Kidney (tissue), 14 donors: ENCODE results near the gene CEMP1. TPM values are rescaled to one million over a fixed set of nuclear protein-coding genes. Genes with fewer than 3 reads are reported as not detected.

Source experiments
- DNase-seq, 5 donors: peaks; one replicate each; pipeline ENCODE4 v3.0.0-alpha.2; 2013 to 2020
- FAIRE-seq: peaks from 2 replicates; lab custom pipeline; 2012; peaks lifted over from hg19 to GRCh38; lab: Jason Lieb, UNC
- H3K27ac ChIP-seq, 2 donors: one replicate each; pipeline ENCODE4 v1.7.0; 2013; ENCODE audit warnings: low read depth in 2 of 2, low read length in 2 of 2, inconsistent platforms in 1 of 2
- H3K27me3 ChIP-seq: one replicate; pipeline ENCODE4 v1.7.1; 2013; ENCODE audit warnings: low read length, inconsistent platforms; ENCODE audit not compliant: control insufficient read depth, insufficient read depth
- H3K36me3 ChIP-seq, 3 donors: one replicate each; pipeline versions ENCODE4 v1.7.0 to v1.7.1; 2013; ENCODE audit warnings: low read length in 3 of 3, control low read depth in 1 of 3, inconsistent platforms in 1 of 3; ENCODE audit not compliant: insufficient read depth in 3 of 3, control insufficient read depth in 2 of 3
- H3K4me1 ChIP-seq, 3 donors: one replicate each; pipeline versions ENCODE4 v1.7.0 to v1.7.1; 2013; ENCODE audit warnings: low read length in 3 of 3, inconsistent platforms in 1 of 3, low read depth in 1 of 3; ENCODE audit not compliant: control insufficient read depth in 2 of 3, insufficient read depth in 2 of 3
- H3K4me3 ChIP-seq, 3 donors: one replicate each; pipeline versions ENCODE4 v1.7.0 to v1.8.1; 2013; ENCODE audit warnings: low read length in 3 of 3, control low read depth in 1 of 3, inconsistent platforms in 1 of 3
- H3K9ac ChIP-seq, 3 donors: one replicate each; pipeline versions ENCODE4 v1.7.0 to v1.7.1; 2013; ENCODE audit warnings: low read length in 3 of 3, control low read depth in 1 of 3, inconsistent platforms in 1 of 3
- H3K9me3 ChIP-seq, 3 donors: one replicate each; pipeline versions ENCODE4 v1.7.0 to v1.7.1; 2013; ENCODE audit warnings: low read length in 3 of 3, control low read depth in 1 of 3, inconsistent platforms in 1 of 3; ENCODE audit not compliant: control insufficient read depth in 2 of 3, insufficient read depth in 1 of 3
- intact Hi-C: fragments of 100-400 bp; cut with DNase I; formaldehyde crosslinking; loops from one replicate; pipeline ENCODE4 v1.11.1; 2022
- microRNA-seq: library from miRNA; unstranded; fragments of <30 nt; microRNA quantifications from one replicate; pipeline ENCODE4 v1.2.0, GENCODE V29; 2020
- polyA plus RNA-seq: library from polyadenylated mRNA; stranded (reverse); fragments of 350-450 nt; fragmentation: Illumina TruSeq; extraction: RNeasy Lipid Tissue Mini Kit (QIAGEN cat#74804); gene quantifications from one replicate; pipeline ENCODE4 v1.2.3, GENCODE V29; 2014; ENCODE audit warnings: low read depth, low replicate concordance; ENCODE audit not compliant: insufficient read depth
- total RNA-seq: library from RNA; stranded (reverse); fragmentation: NEBNext Ultra II Directional; extraction: Animal tissue kit (Norgen Biotek cat#: 25700); gene quantifications from one replicate; pipeline ENCODE4 v1.2.1, GENCODE V29; 2021
- TF ChIP-seq, protein P1 (sequence below): IDR thresholded peaks from 3 replicates; pipeline ENCODE4 v1.5.1; 2012; ENCODE audit warnings: mild to moderate bottlenecking, moderate library complexity, borderline replicate concordance; ENCODE audit not compliant: insufficient read depth; ENCODE audit errors: extremely low read depth
- donor health status: control.
- donor health status: control.
- donor health status: control.
- donor health status: control.
- donor health status: control.
- donor health status: DM: yes; HTN: yes; CAD: no.
- donor health status: Normal renal cell carcinoma (clear cell type).

CEMP1 gene
- total and polyA plus RNA-seq, 2 donors from 2014 or later = 0.54 TPM; not detected in 1

DNA sequence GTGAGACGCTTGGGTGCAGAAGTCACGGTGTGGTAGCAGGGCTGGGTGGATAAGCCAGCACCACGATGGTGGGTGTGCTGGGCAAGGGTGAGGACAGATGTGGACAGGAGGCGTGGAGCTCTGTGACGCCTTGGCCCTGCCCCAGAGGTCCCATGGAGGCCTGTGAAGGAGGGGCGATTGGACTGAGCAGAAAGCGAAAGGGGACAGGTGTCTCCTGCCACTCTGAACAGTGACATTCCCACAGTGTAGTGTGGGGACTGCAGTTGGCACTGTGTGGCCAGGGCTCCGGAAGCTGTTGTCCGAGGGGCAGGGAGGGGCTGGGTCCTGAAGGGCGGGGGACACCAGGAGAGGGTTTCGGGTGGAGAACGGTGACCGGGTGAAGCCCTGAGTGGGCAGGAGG is 49.0 kb downstream of the CEMP1 start:
- peak in 2 of 5 donors; percentile 38 to 53 for DNase-seq

DNA sequence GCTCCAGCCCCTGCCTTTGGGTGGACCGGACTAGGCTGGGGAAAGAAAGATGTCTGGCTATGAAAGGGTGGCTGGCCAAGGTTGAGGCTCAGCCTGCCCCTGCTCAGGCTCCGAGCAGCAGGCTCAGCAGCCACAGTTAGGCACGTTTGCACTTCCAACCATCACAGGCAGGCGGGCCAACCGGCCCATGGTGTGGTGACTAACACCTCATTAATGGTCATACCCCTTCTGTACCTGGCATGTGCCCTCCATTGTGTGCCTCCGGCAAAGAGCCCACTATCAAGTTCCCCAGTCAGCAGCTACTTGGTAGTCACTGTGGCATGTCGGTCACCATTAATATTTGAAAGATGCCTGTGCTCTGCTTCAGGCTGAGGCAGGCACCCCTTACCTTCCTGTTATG is 49.5 kb downstream of the CEMP1 start:
- peak in 1 of 5 donors; percentile 80 for DNase-seq
- Histone ChIP-seq H3K4me3 (no peak overlapping the region), H3K9me3 (no peaks in the 10 kb centered on the region), H3K27me3 (no peaks in the 10 kb centered on the region), H3K9ac (no peak overlapping the region), H3K27ac (peak overlapping the region; percentile 75 to 78), H3K4me1 (peaks cover 0 to 58% (median 20%) of the 10 kb centered on the region in 3 donors), H3K36me3 (no peaks in the 10 kb centered on the region)
- TF ChIP-seq, protein P1, sequence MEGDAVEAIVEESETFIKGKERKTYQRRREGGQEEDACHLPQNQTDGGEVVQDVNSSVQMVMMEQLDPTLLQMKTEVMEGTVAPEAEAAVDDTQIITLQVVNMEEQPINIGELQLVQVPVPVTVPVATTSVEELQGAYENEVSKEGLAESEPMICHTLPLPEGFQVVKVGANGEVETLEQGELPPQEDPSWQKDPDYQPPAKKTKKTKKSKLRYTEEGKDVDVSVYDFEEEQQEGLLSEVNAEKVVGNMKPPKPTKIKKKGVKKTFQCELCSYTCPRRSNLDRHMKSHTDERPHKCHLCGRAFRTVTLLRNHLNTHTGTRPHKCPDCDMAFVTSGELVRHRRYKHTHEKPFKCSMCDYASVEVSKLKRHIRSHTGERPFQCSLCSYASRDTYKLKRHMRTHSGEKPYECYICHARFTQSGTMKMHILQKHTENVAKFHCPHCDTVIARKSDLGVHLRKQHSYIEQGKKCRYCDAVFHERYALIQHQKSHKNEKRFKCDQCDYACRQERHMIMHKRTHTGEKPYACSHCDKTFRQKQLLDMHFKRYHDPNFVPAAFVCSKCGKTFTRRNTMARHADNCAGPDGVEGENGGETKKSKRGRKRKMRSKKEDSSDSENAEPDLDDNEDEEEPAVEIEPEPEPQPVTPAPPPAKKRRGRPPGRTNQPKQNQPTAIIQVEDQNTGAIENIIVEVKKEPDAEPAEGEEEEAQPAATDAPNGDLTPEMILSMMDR = no peak
- intact Hi-C loops = no loop called here
- FAIRE-seq = no peak

More for the DNA sequence above, 49.0 kb downstream of the CEMP1 start:
- Histone ChIP-seq H3K4me3 (peak overlapping the region in 1 of 3 donors; percentile 21), H3K4me1 (peaks cover under 1 to 61% (median 24%) of the 10 kb centered on the region in 3 donors), H3K27ac (peak overlapping the region; percentile 75 to 78), H3K9me3 (no peaks in the 10 kb centered on the region), H3K27me3 (no peaks in the 10 kb centered on the region), H3K36me3 (no peaks in the 10 kb centered on the region), H3K9ac (peak overlapping the region in 1 of 3 donors; percentile 43)
- TF ChIP-seq, protein P1 = no peak
- FAIRE-seq = no peak
- intact Hi-C loops = no loop called here

DNA sequence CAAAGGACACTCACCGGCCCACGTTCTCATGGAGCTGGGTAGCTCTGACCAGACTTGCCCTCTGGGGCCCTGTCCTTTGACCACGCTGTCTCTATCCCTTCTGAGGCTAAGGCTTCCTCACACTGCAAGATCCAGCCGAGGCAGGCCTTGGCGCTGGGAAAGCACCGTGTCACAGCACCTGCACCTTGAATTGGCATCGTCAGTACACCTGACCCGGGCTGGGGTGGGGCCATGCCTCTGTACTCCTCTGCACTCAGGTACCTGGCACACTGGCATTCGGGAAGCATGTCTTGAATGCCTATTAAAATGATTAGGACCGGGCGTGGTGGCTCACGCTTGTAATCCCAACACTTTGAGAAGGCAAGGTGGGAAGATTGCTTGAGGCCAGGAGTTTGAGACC is 50.3 kb downstream of the CEMP1 start:
- Histone ChIP-seq H3K27me3 (no peaks in the 10 kb centered on the region), H3K4me1 (peaks cover 0 to 53% (median 17%) of the 10 kb centered on the region in 3 donors), H3K9ac (peak overlapping the region in 1 of 3 donors; percentile 51), H3K9me3 (no peaks in the 10 kb centered on the region), H3K36me3 (no peaks in the 10 kb centered on the region), H3K27ac (peak overlapping the region; percentile 55 to 85), H3K4me3 (no peak overlapping the region)
- FAIRE-seq (no peak), DNase-seq (peak in 1 of 5 donors; percentile 92)
- TF ChIP-seq, protein P1 = no peak
- intact Hi-C loops = no loop called here

Small RNA genes lying within 50 kb of the gene (microRNA-seq; reads per million reads assigned to microRNA genes)
- not detected for gene MIR3178

Other genes starting within 250 kb of the CEMP1 start
- gene ABCA3, start 190.7 kb downstream of the CEMP1 start, total RNA-seq = 35.5 TPM
- gene ABCA3, start 190.7 kb downstream of the CEMP1 start, polyA plus RNA-seq = 5.5 TPM
- 2.9 TPM for gene CCNF, start 102.0 kb downstream of the CEMP1 start, total RNA-seq
- gene CCNF, start 102.0 kb downstream of the CEMP1 start, polyA plus RNA-seq = 0.77 TPM
- gene TEDC2, start 71.3 kb downstream of the CEMP1 start, total RNA-seq = 1.4 TPM
- 1.7 TPM for gene TEDC2, start 71.3 kb downstream of the CEMP1 start, polyA plus RNA-seq
- 0.28 TPM for gene NTN3, start 60.1 kb downstream of the CEMP1 start, total RNA-seq
- not detected for gene NTN3, start 60.1 kb downstream of the CEMP1 start, polyA plus RNA-seq
- gene TBC1D24, start 56.3 kb downstream of the CEMP1 start, total RNA-seq = 25.7 TPM
- gene TBC1D24, start 56.3 kb downstream of the CEMP1 start, polyA plus RNA-seq = 23.9 TPM
- 303 TPM for gene ATP6V0C, start 17.5 kb downstream of the CEMP1 start, total RNA-seq
- 520 TPM for gene ATP6V0C, start 17.5 kb downstream of the CEMP1 start, polyA plus RNA-seq
- gene AMDHD2, start 11.0 kb downstream of the CEMP1 start, total RNA-seq = 52.1 TPM
- gene AMDHD2, start 11.0 kb downstream of the CEMP1 start, polyA plus RNA-seq = 51.8 TPM
- 52.3 TPM for gene PDPK1, start 6.6 kb upstream of the CEMP1 start, total RNA-seq
- gene PDPK1, start 6.6 kb upstream of the CEMP1 start, polyA plus RNA-seq = 14.3 TPM
- 19.9 TPM for gene KCTD5, start 151.1 kb upstream of the CEMP1 start, total RNA-seq
- 12.8 TPM for gene KCTD5, start 151.1 kb upstream of the CEMP1 start, polyA plus RNA-seq
- 2.1 TPM for gene PRSS27, start 188.8 kb upstream of the CEMP1 start, total RNA-seq
- gene PRSS27, start 188.8 kb upstream of the CEMP1 start, polyA plus RNA-seq = 0.41 TPM
- 621 TPM for gene SRRM2, start 221.2 kb upstream of the CEMP1 start, total RNA-seq
- 386 TPM for gene SRRM2, start 221.2 kb upstream of the CEMP1 start, polyA plus RNA-seq
- 226 TPM for gene ELOB, start 245.9 kb upstream of the CEMP1 start, total RNA-seq
- 836 TPM for gene ELOB, start 245.9 kb upstream of the CEMP1 start, polyA plus RNA-seq